WTC11 (cell line): ENCODE measurements around the gene TMCC2.

Experiments
- ESRRA ChIP-seq: sonication (generic); formaldehyde crosslinking; IDR thresholded peaks from 2 replicates; pipeline ENCODE4 v1.8.1; 2022; ENCODE audit warnings: mild to moderate bottlenecking, missing genetic modification reagents, borderline replicate concordance
- IRF2 ChIP-seq: sonication (generic); formaldehyde crosslinking; IDR thresholded peaks from 2 replicates; pipeline ENCODE4 v1.8.0; 2022; ENCODE audit warnings: low read depth, missing genetic modification reagents, borderline replicate concordance
- MXD4 ChIP-seq: fragments of 250-450 bp; sonication (Bioruptor Pico); IDR thresholded peaks from 2 replicates; pipeline ENCODE4 v1.8.0; 2021; ENCODE audit warnings: mild to moderate bottlenecking, moderate library complexity, borderline replicate concordance
- TF ChIP-seq, protein P1 (sequence below): fragments of 200-600 bp; IDR thresholded peaks from 2 replicates; pipeline ENCODE4 v1.8.0; 2022; ENCODE audit warnings: antibody characterized with exemption
- TF ChIP-seq, protein P2 (sequence below): sonication (generic); formaldehyde crosslinking; IDR thresholded peaks from 2 replicates; pipeline ENCODE4 v1.8.1; 2023; ENCODE audit warnings: mild to moderate bottlenecking, missing genetic modification reagents, moderate library complexity
- TF ChIP-seq, protein P3 (sequence below): sonication (generic); formaldehyde crosslinking; IDR thresholded peaks from 2 replicates; pipeline ENCODE4 v1.8.1; 2022; ENCODE audit warnings: missing genetic modification reagents, borderline replicate concordance

DNA sequence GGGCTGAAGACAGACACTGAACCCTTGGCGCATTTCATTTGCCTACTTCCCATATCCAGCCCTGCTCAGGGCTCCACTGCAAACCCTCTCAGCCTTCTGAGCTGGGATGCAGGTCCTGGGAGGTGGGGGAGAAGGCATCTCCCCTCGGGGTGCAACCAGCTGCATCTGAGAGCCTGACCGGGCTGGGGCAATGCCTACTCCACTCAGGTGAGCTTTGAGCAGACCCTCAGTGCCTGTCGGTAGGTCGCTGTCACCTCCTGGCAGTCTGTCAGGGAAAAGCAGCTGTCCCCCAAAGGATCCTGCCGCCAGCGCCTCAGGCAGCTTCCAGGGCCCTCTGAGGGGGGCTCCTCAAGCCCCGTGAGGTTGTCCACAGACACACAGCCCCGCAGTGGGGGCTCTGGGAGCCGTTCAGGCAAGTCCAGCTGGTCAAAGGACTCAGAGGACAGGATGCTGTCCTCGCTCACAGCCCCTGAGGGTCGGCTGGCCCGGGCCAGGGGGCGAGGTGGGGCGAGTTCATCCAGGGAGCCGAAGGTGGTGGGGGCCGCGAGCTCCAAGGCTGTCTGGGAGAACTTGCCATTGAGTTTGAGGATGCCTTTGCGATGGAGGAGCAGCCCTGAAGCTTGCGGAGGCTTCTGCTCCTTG is 75.6 kb downstream of the TMCC2 start:
- TF ChIP-seq MXD4 (CRISPR knock-in tag) (no peak), IRF2 (no peak), ESRRA (CRISPR knock-in tag) (no peak)
- TF ChIP-seq, protein P1, sequence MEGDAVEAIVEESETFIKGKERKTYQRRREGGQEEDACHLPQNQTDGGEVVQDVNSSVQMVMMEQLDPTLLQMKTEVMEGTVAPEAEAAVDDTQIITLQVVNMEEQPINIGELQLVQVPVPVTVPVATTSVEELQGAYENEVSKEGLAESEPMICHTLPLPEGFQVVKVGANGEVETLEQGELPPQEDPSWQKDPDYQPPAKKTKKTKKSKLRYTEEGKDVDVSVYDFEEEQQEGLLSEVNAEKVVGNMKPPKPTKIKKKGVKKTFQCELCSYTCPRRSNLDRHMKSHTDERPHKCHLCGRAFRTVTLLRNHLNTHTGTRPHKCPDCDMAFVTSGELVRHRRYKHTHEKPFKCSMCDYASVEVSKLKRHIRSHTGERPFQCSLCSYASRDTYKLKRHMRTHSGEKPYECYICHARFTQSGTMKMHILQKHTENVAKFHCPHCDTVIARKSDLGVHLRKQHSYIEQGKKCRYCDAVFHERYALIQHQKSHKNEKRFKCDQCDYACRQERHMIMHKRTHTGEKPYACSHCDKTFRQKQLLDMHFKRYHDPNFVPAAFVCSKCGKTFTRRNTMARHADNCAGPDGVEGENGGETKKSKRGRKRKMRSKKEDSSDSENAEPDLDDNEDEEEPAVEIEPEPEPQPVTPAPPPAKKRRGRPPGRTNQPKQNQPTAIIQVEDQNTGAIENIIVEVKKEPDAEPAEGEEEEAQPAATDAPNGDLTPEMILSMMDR: no peak
- TF ChIP-seq, protein P2, sequence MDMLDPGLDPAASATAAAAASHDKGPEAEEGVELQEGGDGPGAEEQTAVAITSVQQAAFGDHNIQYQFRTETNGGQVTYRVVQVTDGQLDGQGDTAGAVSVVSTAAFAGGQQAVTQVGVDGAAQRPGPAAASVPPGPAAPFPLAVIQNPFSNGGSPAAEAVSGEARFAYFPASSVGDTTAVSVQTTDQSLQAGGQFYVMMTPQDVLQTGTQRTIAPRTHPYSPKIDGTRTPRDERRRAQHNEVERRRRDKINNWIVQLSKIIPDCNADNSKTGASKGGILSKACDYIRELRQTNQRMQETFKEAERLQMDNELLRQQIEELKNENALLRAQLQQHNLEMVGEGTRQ (CRISPR knock-in tag): no peak
- TF ChIP-seq, protein P3, sequence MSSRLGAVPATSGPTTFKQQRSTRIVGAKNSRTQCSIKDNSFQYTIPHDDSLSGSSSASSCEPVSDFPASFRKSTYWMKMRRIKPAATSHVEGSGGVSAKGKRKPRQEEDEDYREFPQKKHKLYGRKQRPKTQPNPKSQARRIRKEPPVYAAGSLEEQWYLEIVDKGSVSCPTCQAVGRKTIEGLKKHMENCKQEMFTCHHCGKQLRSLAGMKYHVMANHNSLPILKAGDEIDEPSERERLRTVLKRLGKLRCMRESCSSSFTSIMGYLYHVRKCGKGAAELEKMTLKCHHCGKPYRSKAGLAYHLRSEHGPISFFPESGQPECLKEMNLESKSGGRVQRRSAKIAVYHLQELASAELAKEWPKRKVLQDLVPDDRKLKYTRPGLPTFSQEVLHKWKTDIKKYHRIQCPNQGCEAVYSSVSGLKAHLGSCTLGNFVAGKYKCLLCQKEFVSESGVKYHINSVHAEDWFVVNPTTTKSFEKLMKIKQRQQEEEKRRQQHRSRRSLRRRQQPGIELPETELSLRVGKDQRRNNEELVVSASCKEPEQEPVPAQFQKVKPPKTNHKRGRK (CRISPR knock-in tag): no peak
